Stromal cell of bone marrow (primary cell): ENCODE measurements around the gene LRMDA.
A peak's percentile ranks its signal among the peaks of the same experiment; 100 is the strongest.

Source experiments
- DNase-seq: peaks from one replicate; pipeline ENCODE4 v3.0.0-alpha.2; 2012; ENCODE audit warnings: low read depth

Gene LRMDA

GRCh38 chr10:75672111-75672671, 240.8 kb downstream of the LRMDA start:
- no peak for DNase-seq

GRCh38 chr10:75672842-75673241, 241.4 kb downstream of the LRMDA start:
- no peak for DNase-seq

GRCh38 chr10:75677541-75677940, 246.1 kb downstream of the LRMDA start:
- DNase-seq, result no peak

- no peak for DNase-seq
Observed at GRCh38 chr10:75678527-75678926, 247.1 kb downstream of the LRMDA start.

- DNase-seq, result no peak
Observed at GRCh38 chr10:75679536-75679935, 248.1 kb downstream of the LRMDA start.

GRCh38 chr10:75681334-75681733, 249.9 kb downstream of the LRMDA start:
- no peak for DNase-seq

GRCh38 chr10:75682649-75683557, 251.5 kb downstream of the LRMDA start:
- no peak for DNase-seq

GRCh38 chr10:75685187-75685586, 253.8 kb downstream of the LRMDA start:
- DNase-seq, result no peak

- DNase-seq, result peak; percentile 18
Observed at GRCh38 chr10:75688506-75689300, 257.3 kb downstream of the LRMDA start.

GRCh38 chr10:75693489-75693888, 262.1 kb downstream of the LRMDA start:
- DNase-seq, result no peak

GRCh38 chr10:75694269-75694668, 262.8 kb downstream of the LRMDA start:
- no peak for DNase-seq

- no peak for DNase-seq
Observed at GRCh38 chr10:75694790-75695189, 263.4 kb downstream of the LRMDA start.

GRCh38 chr10:75695994-75696393, 264.6 kb downstream of the LRMDA start:
- DNase-seq, result no peak

- DNase-seq, result no peak
Observed at GRCh38 chr10:75696536-75696935, 265.1 kb downstream of the LRMDA start.

- no peak for DNase-seq
Observed at GRCh38 chr10:75703191-75703854, 271.9 kb downstream of the LRMDA start.

- no peak for DNase-seq
Observed at GRCh38 chr10:75705426-75705825, 274.0 kb downstream of the LRMDA start.

GRCh38 chr10:75707080-75707840, 275.8 kb downstream of the LRMDA start:
- DNase-seq, result no peak

- DNase-seq, result no peak
Observed at GRCh38 chr10:75708060-75708459, 276.6 kb downstream of the LRMDA start.

- no peak for DNase-seq
Observed at GRCh38 chr10:75709245-75709644, 277.8 kb downstream of the LRMDA start.

GRCh38 chr10:75709811-75710210, 278.4 kb downstream of the LRMDA start:
- no peak for DNase-seq

GRCh38 chr10:75712242-75712880, 280.9 kb downstream of the LRMDA start:
- DNase-seq, result no peak
